Adrenal gland (tissue), 5 donors: ENCODE measurements around the gene GRAP.

Experiments used
- POLR2A ChIP-seq, 2 donors: fragments of 450-650 bp; IDR thresholded peaks; one replicate each; pipeline ENCODE4 v1.6.1; 2017; ENCODE audit warnings: antibody characterized with exemption in 2 of 2, mild to moderate bottlenecking in 2 of 2, moderate library complexity in 1 of 2
- TF ChIP-seq, protein P1 (sequence below), 6 experiments: fragments of 450-650 bp in 4 of 6; fragments of 200-600 bp in 2 of 6; sonication (generic) in 1 of 6; IDR thresholded peaks; 1 replicate in 5 of 6; 2 replicates in 1 of 6; pipeline versions ENCODE4 v1.5.1 to v1.8.0; 2016 to 2021; ENCODE audit warnings: antibody characterized with exemption in 6 of 6, mild to moderate bottlenecking in 2 of 6, moderate library complexity in 1 of 6
- donor health status: DM: no; HTN: no; CAD: no.

DNA sequence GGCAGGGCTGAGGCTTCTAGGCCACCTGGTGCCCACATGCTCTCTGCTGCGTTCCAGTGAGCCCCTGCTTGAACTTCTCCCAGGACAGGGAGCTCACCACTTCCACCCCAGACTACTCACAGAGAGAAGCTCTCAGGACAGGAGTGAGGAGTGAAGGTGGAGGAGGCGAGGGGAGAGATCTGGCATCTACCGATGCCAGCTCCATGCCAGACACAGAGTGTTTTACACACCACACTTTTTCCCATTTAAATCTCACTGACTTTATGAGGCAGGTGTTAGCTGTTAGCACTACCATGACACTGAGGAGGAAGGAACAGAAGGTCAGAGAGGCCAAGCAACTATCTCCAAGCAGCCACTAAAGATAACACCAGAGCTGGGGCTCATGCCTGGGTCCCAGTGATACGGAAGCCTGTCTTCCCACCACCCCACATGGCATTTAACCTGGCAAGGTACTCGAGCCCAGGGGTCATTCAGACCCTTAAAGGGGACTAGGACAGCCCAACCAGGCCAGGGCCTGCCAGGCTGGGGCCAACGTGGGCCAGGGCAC lies 49.0 kb downstream of the GRAP start:
- TF ChIP-seq, protein P1, sequence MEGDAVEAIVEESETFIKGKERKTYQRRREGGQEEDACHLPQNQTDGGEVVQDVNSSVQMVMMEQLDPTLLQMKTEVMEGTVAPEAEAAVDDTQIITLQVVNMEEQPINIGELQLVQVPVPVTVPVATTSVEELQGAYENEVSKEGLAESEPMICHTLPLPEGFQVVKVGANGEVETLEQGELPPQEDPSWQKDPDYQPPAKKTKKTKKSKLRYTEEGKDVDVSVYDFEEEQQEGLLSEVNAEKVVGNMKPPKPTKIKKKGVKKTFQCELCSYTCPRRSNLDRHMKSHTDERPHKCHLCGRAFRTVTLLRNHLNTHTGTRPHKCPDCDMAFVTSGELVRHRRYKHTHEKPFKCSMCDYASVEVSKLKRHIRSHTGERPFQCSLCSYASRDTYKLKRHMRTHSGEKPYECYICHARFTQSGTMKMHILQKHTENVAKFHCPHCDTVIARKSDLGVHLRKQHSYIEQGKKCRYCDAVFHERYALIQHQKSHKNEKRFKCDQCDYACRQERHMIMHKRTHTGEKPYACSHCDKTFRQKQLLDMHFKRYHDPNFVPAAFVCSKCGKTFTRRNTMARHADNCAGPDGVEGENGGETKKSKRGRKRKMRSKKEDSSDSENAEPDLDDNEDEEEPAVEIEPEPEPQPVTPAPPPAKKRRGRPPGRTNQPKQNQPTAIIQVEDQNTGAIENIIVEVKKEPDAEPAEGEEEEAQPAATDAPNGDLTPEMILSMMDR (IDR thresholded peaks at IDR 0.05) = no peak
- TF ChIP-seq POLR2A (IDR thresholded peaks at IDR 0.05) = no peak
